A673 (cell line): ENCODE results near the gene RSPRY1. TPM values are rescaled to one million over a fixed set of nuclear protein-coding genes. Genes with fewer than 3 reads are reported as not detected.

Source experiments
- BruUV-seq: library from RNA; stranded (reverse); fragments of 400-500 nt; replicated peaks from 2 replicates; lab custom pipeline; 2021; lab: Mats Ljungman, UMichigan
- CTCF ChIA-PET: fragments of 300-600 bp; sonication (Branson Sonifier 250); formaldehyde crosslinking; loops from one replicate; lab custom pipeline; 2022; ENCODE audit warnings: antibody characterized with exemption; lab: Charles Lee
- POLR2A ChIA-PET: fragments of 300-600 bp; sonication (Branson Sonifier 250); formaldehyde crosslinking; loops from one replicate; lab custom pipeline; 2022; ENCODE audit warnings: antibody characterized with exemption; ENCODE audit not compliant: low non-redundant PET; lab: Charles Lee
- DNase-seq: peaks from one replicate; pipeline ENCODE4 v3.0.0-alpha.2; 2015; ENCODE audit warnings: low spot score
- H3K27ac ChIP-seq: fragments of 200-600 bp; sonication (generic); 2 replicates; pipeline ENCODE4 v1.5.1; 2016; ENCODE audit warnings: mixed run types, low read depth, mild to moderate bottlenecking, mixed read lengths, antibody characterized with exemption, low read length; ENCODE audit not compliant: poor library complexity, severe bottlenecking
- H3K27me3 ChIP-seq: fragments of 200-600 bp; sonication (generic); replicated peaks from 2 replicates; pipeline ENCODE4 v1.6.1; 2017; ENCODE audit warnings: mixed run types, low read depth, mild to moderate bottlenecking, mixed read lengths, antibody characterized with exemption, low read length; ENCODE audit not compliant: insufficient read depth, poor library complexity
- H3K36me3 ChIP-seq: fragments of 200-600 bp; sonication (generic); 2 replicates; pipeline ENCODE4 v1.6.1; 2016; ENCODE audit warnings: mixed run types, mild to moderate bottlenecking, mixed read lengths, antibody characterized with exemption, low read length; ENCODE audit not compliant: insufficient read depth, poor library complexity, severe bottlenecking
- H3K4me1 ChIP-seq: fragments of 200-600 bp; sonication (generic); 2 replicates; pipeline ENCODE4 v1.6.1; 2017; ENCODE audit warnings: mixed run types, mild to moderate bottlenecking, mixed read lengths, antibody characterized with exemption, low read length; ENCODE audit not compliant: insufficient read depth, poor library complexity, severe bottlenecking
- H3K4me3 ChIP-seq: fragments of 200-600 bp; sonication (generic); 2 replicates; pipeline ENCODE4 v1.5.1; 2016; ENCODE audit warnings: low read depth, mixed run types, mild to moderate bottlenecking, mixed read lengths, low read length; ENCODE audit not compliant: poor library complexity, severe bottlenecking
- H3K9me3 ChIP-seq: fragments of 200-600 bp; sonication (generic); 2 replicates; pipeline ENCODE4 v1.6.1; 2016; ENCODE audit warnings: mixed run types, low read depth, mild to moderate bottlenecking, mixed read lengths, antibody characterized with exemption, low read length; ENCODE audit not compliant: poor library complexity, severe bottlenecking
- CTCF ChIP-seq: fragments of 300-800, 200-600 bp; sonication (generic); conservative IDR thresholded peaks from 2 replicates; pipeline ENCODE4 v1.5.1; 2017; ENCODE audit warnings: low read depth, mild to moderate bottlenecking, antibody characterized with exemption, low read length, moderate library complexity, mixed read lengths
- EZH2 ChIP-seq: fragments of 200-600 bp; sonication (generic); IDR thresholded peaks from 2 replicates; pipeline ENCODE4 v1.6.1; 2017; ENCODE audit warnings: borderline replicate concordance, low read depth, mild to moderate bottlenecking, mixed read lengths, antibody characterized with exemption, low read length; ENCODE audit not compliant: poor library complexity, severe bottlenecking
- intact Hi-C: fragments of 100-400 bp; cut with micrococcal nuclease; formaldehyde crosslinking; loops from one replicate; pipeline ENCODE4 v1.10.0; 2022; ENCODE audit not compliant: unreplicated experiment
- total RNA-seq: library from RNA; stranded (reverse); gene quantifications from 2 replicates; pipeline ENCODE4 v1.2.3, GENCODE V29; 2021

RSPRY1 gene
- total RNA-seq, 1 experiment from 2014 or later = 45.6 TPM

DNA sequence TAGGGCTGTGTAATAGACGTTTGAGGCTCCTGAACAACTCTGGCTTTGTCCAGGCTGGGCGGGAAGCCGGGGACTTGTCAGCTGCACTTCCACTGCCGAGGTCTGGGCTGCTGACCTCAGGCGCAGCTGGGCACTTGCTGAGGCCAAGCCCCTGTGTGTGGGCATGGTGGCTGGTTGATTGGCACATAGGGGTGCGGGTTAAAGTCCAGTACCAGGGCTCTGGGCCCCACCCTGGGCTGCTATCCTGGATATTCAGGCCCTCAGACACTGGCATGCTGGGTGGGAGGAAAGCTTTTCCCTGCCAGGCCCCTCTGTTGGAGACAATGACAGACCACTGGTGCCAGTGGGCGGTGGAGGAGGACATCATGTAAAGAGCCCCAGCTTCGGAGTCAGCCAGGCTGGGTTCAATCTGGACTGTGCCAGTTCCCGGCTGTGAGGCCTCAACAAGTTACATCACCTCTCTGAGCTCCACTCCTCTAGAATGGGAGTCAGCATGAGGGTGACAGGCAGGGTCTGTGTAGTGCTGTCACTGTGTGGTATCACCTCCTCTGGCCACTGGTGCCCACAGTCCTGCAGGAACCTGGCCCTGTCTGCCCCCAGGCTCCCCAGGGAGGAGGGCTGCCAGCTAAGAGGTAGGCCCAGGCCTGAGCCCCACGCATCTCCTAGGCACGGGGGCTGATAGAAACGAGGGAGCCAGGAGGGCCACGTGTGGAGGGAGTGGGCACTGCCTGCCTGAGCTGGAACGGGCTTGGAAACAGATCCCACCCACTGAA, 42.8 kb upstream of the RSPRY1 start:
- TF ChIP-seq EZH2 = no peak
- no peak for TF ChIP-seq CTCF
- peak overlapping the region; percentile 69 for H3K27ac ChIP-seq
- intact Hi-C loops = no loop called here
- CTCF ChIA-PET = no interaction called here
- H3K9me3 ChIP-seq = no peaks in the 10 kb centered on the region
- no peak for DNase-seq
- POLR2A ChIA-PET = no interaction called here
- no peaks in the 10 kb centered on the region for H3K27me3 ChIP-seq
- peaks cover 50% of the 10 kb centered on the region for H3K4me1 ChIP-seq
- no TSS peak for BruUV-seq
- no peaks in the 10 kb centered on the region for H3K36me3 ChIP-seq
- H3K4me3 ChIP-seq = no peak overlapping the region

DNA sequence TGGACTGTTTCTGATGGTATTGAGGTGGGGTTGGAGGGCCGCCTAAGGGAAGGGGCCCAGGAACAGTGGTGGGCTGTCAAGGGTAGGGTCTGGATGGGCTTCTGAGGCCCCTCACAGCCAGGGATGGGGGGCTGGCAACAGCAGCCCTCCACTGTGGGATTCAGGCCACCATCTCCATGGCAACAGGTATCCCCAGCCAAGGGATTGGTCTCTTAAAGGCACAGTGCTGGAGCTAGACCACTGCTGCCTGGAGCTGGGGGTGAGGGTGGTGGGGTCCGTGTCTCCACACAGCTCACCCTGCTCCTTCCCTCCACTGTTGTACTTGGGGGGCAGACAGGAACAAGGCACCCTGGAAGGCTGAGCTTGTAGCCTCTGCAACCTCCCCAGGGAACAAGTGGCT, 42.1 kb upstream of the RSPRY1 start:
- DNase-seq = no peak
- TF ChIP-seq CTCF (no peak), EZH2 (no peak)
- Histone ChIP-seq H3K27ac (peak overlapping the region; percentile 69), H3K27me3 (no peaks in the 10 kb centered on the region), H3K9me3 (no peaks in the 10 kb centered on the region), H3K36me3 (no peaks in the 10 kb centered on the region), H3K4me3 (no peak overlapping the region), H3K4me1 (peaks cover 57% of the 10 kb centered on the region)
- ChIA-PET CTCF (no interaction called here), POLR2A (no interaction called here)
- BruUV-seq = no TSS peak
- intact Hi-C loops = no loop called here

DNA sequence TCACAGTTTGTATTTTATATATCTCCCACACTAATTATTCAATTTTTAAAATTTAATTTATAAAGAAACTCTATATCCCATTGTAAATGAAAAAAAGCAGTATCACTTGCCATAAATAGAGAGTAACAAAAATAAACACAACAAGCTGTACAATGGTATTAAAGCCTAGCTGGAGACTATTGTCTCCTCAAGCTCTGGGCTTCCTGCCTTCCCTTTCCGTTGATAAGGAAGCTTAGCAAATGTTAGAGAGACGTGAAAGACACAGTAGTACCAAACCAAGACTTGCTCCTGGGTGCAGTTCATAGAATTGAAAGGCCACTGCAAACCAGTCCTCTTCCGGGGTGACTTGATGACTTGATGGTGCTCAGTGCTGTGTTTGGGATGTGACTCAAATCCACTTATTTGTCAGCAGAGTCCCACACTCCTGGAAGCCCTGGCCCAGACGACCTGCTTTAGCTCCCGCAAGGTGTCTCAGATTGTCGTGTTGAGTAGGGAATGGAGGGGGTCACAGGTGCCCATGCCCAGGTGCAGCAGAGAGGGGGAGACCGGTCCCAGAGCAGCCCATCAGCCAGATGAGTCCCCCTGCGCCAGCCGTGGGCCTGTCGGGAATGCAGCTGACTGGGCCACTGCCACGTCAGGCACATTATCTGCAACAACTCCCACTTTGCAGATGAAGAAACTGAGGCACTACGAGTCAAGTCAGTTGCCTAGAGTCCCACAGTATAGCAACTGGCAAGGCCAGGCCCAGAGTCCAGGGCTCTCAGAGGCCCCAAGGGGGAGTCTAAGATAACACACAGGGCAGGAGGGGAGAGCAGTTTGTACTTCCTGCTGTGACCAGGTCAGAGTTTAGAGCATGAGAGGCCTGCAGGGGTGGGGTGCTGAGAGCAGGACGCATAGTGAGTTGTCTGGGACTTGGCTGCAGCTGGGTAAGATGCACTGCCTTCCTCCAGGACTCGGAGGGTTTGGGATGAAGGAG, 40.8 kb upstream of the RSPRY1 start:
- BruUV-seq = no TSS peak
- Histone ChIP-seq H3K36me3 (peaks cover 5% of the 10 kb centered on the region), H3K27me3 (no peaks in the 10 kb centered on the region), H3K9me3 (no peaks in the 10 kb centered on the region), H3K27ac (peak overlapping the region; percentile 34), H3K4me3 (no peak overlapping the region), H3K4me1 (peaks cover 69% of the 10 kb centered on the region)
- intact Hi-C loops = no loop called here
- TF ChIP-seq CTCF = no peak
- no peak for TF ChIP-seq EZH2
- DNase-seq = peak; percentile 29
- CTCF ChIA-PET = no interaction called here
- POLR2A ChIA-PET = no interaction called here
